ENCODE results near the gene KRT10.
"Not testable (repeated sequence)": the region's sequence is repeated elsewhere in the genome, so short reads cannot be mapped to it uniquely, and the experiment has no call there.

DNA sequence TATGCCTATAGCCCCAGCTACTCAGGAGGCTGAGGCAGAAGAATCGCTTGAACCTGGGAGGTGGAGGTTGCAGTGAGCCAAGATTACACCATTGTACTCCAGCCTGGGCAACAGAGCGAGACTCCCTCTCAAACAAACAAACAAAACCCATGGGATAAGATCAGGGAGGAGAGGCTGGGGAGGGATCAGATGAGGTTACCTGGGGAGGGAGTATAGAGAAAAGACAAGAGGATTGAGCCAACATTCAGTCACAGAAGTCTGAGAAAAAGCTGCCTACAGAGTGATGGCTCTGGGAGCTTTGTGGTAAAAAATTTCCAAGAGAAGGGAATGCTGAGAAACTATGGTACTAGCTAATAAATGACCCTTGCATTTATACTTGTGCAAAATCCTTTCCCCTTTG lies 36.3 kb upstream of the KRT10 start:
- TF ChIP-seq POLR2A, EP300, POLR2AphosphoS5 (IDR thresholded peaks at IDR 0.05): not testable (repeated sequence)
- TF ChIP-seq, protein P1, sequence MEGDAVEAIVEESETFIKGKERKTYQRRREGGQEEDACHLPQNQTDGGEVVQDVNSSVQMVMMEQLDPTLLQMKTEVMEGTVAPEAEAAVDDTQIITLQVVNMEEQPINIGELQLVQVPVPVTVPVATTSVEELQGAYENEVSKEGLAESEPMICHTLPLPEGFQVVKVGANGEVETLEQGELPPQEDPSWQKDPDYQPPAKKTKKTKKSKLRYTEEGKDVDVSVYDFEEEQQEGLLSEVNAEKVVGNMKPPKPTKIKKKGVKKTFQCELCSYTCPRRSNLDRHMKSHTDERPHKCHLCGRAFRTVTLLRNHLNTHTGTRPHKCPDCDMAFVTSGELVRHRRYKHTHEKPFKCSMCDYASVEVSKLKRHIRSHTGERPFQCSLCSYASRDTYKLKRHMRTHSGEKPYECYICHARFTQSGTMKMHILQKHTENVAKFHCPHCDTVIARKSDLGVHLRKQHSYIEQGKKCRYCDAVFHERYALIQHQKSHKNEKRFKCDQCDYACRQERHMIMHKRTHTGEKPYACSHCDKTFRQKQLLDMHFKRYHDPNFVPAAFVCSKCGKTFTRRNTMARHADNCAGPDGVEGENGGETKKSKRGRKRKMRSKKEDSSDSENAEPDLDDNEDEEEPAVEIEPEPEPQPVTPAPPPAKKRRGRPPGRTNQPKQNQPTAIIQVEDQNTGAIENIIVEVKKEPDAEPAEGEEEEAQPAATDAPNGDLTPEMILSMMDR (IDR thresholded peaks at IDR 0.05) = not testable (repeated sequence)
